H1 (cell line): ENCODE results near the gene TMEM151A. TPM values are rescaled to one million over a fixed set of nuclear protein-coding genes. Genes with fewer than 3 reads are reported as not detected.

ENCODE experiments used
- CTCF ChIA-PET: fragments of 300-600 bp; sonication (Branson Sonifier 250); formaldehyde crosslinking; loops from one replicate; lab custom pipeline; 2021; ENCODE audit not compliant: partially characterized antibody; lab: Charles Lee
- POLR2A ChIA-PET: fragments of 300-600 bp; sonication (Branson Sonifier 250); formaldehyde crosslinking; loops from one replicate; lab custom pipeline; 2021; ENCODE audit warnings: inconsistent platforms; ENCODE audit not compliant: partially characterized antibody; lab: Charles Lee
- DNase-seq, 2 experiments: peaks; one replicate each; pipeline versions ENCODE4 v3.0.0 to v3.0.0-alpha.2; 2010 to 2022; ENCODE audit warnings: low spot score in 2 of 2, low read depth in 1 of 2, mixed read lengths in 1 of 2
- FAIRE-seq: peaks from 2 replicates; lab custom pipeline; 2011; peaks lifted over from hg19 to GRCh38; lab: Jason Lieb, UNC
- H2AFZ ChIP-seq: 2 replicates; pipeline ENCODE4 v1.8.1; 2012; ENCODE audit warnings: low read length, inconsistent platforms
- H2AK5ac ChIP-seq: 2 replicates; pipeline ENCODE4 v1.6.1; 2013; ENCODE audit warnings: low read depth, low read length
- H2BK120ac ChIP-seq: replicated peaks from 2 replicates; pipeline ENCODE3; 2013; ENCODE audit warnings: low read depth, low read length, inconsistent platforms
- H2BK12ac ChIP-seq: 2 replicates; pipeline ENCODE4 v1.6.1; 2013; ENCODE audit warnings: low read depth, low read length
- H2BK15ac ChIP-seq: 2 replicates; pipeline ENCODE4 v1.6.1; 2013; ENCODE audit warnings: low read length
- H2BK20ac ChIP-seq: 2 replicates; pipeline ENCODE4 v1.6.1; 2013; ENCODE audit warnings: low read length
- H2BK5ac ChIP-seq: 2 replicates; pipeline ENCODE4 v1.6.1; 2013; ENCODE audit warnings: low read depth, low read length
- H3K14ac ChIP-seq: 2 replicates; pipeline ENCODE4 v1.6.1; 2013; ENCODE audit warnings: inconsistent platforms; ENCODE audit not compliant: insufficient read length
- H3K18ac ChIP-seq: 2 replicates; pipeline ENCODE4 v1.6.1; 2013; ENCODE audit warnings: low read length; ENCODE audit errors: extremely low read depth
- H3K23ac ChIP-seq: 2 replicates; pipeline ENCODE4 v1.6.1; 2013; ENCODE audit warnings: inconsistent platforms; ENCODE audit not compliant: insufficient read length
- H3K23me2 ChIP-seq: 2 replicates; pipeline ENCODE4 v1.6.1; 2013; ENCODE audit warnings: low read depth, low read length
- H3K27ac ChIP-seq: 2 replicates; pipeline ENCODE4 v1.6.1; 2011; ENCODE audit warnings: low read depth, low read length, inconsistent platforms
- H3K27me3 ChIP-seq, 4 experiments: replicated peaks in 1 of 4; 1 replicate in 1 of 4; 2 replicates in 3 of 4; pipeline versions ENCODE4 v1.6.1 to v1.8.1; 2011 to 2013; ENCODE audit warnings: low read length in 3 of 4, mild to moderate bottlenecking in 3 of 4, inconsistent platforms in 2 of 4, mixed read lengths in 2 of 4, moderate library complexity in 1 of 4; ENCODE audit not compliant: control insufficient read depth in 3 of 4, insufficient read depth in 3 of 4; ENCODE audit errors: extremely low read depth in 1 of 4
- H3K36me3 ChIP-seq, 4 experiments: 2 replicates each; pipeline versions ENCODE4 v1.6.1 to v1.8.1; 2011 to 2013; ENCODE audit warnings: mild to moderate bottlenecking in 4 of 4, low read length in 3 of 4, moderate library complexity in 2 of 4, control low read depth in 1 of 4, inconsistent platforms in 1 of 4; ENCODE audit not compliant: insufficient read depth in 4 of 4, control insufficient read depth in 2 of 4
- H3K4ac ChIP-seq: replicated peaks from 2 replicates; pipeline ENCODE3; 2013; ENCODE audit warnings: low read length, low read depth, mixed read lengths, inconsistent platforms; ENCODE audit not compliant: insufficient read length
- H3K4me1 ChIP-seq, 4 experiments: replicated peaks in 1 of 4; 1 replicate in 1 of 4; 2 replicates in 3 of 4; pipeline versions ENCODE4 v1.6.1 to v1.8.1; 2011 to 2013; ENCODE audit warnings: low read length in 3 of 4, inconsistent platforms in 2 of 4, mixed read lengths in 1 of 4; ENCODE audit not compliant: insufficient read depth in 4 of 4, control insufficient read depth in 3 of 4
- H3K4me2 ChIP-seq, 2 experiments: 2 replicates each; pipeline versions ENCODE4 v1.6.1 to v1.8.1; 2011 to 2013; ENCODE audit warnings: low read depth in 2 of 2, low read length in 2 of 2, control low read depth in 1 of 2, inconsistent platforms in 1 of 2, mild to moderate bottlenecking in 1 of 2; ENCODE audit not compliant: insufficient read depth in 1 of 2
- H3K4me3 ChIP-seq, 4 experiments: fragments of 200-600, 300-600 bp in 1 of 4; sonication (generic), shearing (Covaris generic), sonication (Bioruptor Twin) in 1 of 4; 2 replicates each; pipeline versions ENCODE4 v1.5.1 to v1.8.1; 2011 to 2016; ENCODE audit warnings: low read length in 4 of 4, low read depth in 3 of 4, control low read depth in 2 of 4, inconsistent platforms in 2 of 4, mild to moderate bottlenecking in 2 of 4, mixed read lengths in 1 of 4, moderate library complexity in 1 of 4; ENCODE audit not compliant: insufficient read depth in 2 of 4; ENCODE audit errors: extremely low read depth in 1 of 4
- H3K56ac ChIP-seq: replicated peaks from 2 replicates; pipeline ENCODE3; 2013; ENCODE audit warnings: low read depth, mild to moderate bottlenecking, mixed read lengths, low read length, inconsistent platforms; ENCODE audit not compliant: insufficient read length
- H3K79me1 ChIP-seq: 2 replicates; pipeline ENCODE4 v1.6.1; 2013; ENCODE audit warnings: low read depth, low read length, control low read depth
- H3K79me2 ChIP-seq, 2 experiments: 2 replicates each; pipeline versions ENCODE4 v1.6.1 to v1.8.1; 2012 to 2013; ENCODE audit warnings: low read length in 2 of 2, mild to moderate bottlenecking in 2 of 2, inconsistent platforms in 1 of 2; ENCODE audit not compliant: insufficient read depth in 2 of 2, control insufficient read depth in 1 of 2
- H3K9ac ChIP-seq, 4 experiments: replicated peaks in 1 of 4; 1 replicate in 1 of 4; 2 replicates in 3 of 4; pipeline versions ENCODE4 v1.6.1 to v1.8.1; 2011 to 2013; ENCODE audit warnings: low read depth in 3 of 4, low read length in 3 of 4, control low read depth in 2 of 4, mild to moderate bottlenecking in 2 of 4, moderate library complexity in 2 of 4, inconsistent platforms in 1 of 4; ENCODE audit errors: extremely low read depth in 1 of 4
- H3K9me3 ChIP-seq, 2 experiments: 2 replicates each; pipeline versions ENCODE4 v1.6.1 to v1.8.1; 2012 to 2013; ENCODE audit warnings: mild to moderate bottlenecking in 2 of 2, moderate library complexity in 2 of 2, control low read depth in 1 of 2, inconsistent platforms in 1 of 2, low read depth in 1 of 2, low read length in 1 of 2, mixed read lengths in 1 of 2; ENCODE audit not compliant: insufficient read depth in 2 of 2
- H4K20me1 ChIP-seq, 2 experiments: replicated peaks in 1 of 2; 2 replicates each; pipeline versions ENCODE3 to v1.8.1; 2011 to 2013; ENCODE audit warnings: inconsistent platforms in 2 of 2, low read length in 2 of 2, mild to moderate bottlenecking in 1 of 2; ENCODE audit not compliant: insufficient read depth in 2 of 2, control insufficient read depth in 1 of 2
- H4K5ac ChIP-seq: 2 replicates; pipeline ENCODE4 v1.6.1; 2013; ENCODE audit warnings: low read length, low read depth, mixed read lengths, inconsistent platforms; ENCODE audit not compliant: insufficient read length
- H4K8ac ChIP-seq: 2 replicates; pipeline ENCODE4 v1.8.0; 2013; ENCODE audit warnings: mild to moderate bottlenecking, moderate library complexity, low read length, inconsistent platforms; ENCODE audit not compliant: insufficient read depth; ENCODE audit errors: extremely low read depth
- H4K91ac ChIP-seq: replicated peaks from 2 replicates; pipeline ENCODE3; 2013; ENCODE audit warnings: low read length, mixed read lengths, inconsistent platforms; ENCODE audit not compliant: insufficient read length
- E2F6 ChIP-seq: IDR thresholded peaks from 2 replicates; pipeline ENCODE4 v1.6.1; 2012; ENCODE audit warnings: inconsistent platforms
- EGR1 ChIP-seq: IDR thresholded peaks from 2 replicates; pipeline ENCODE4 v1.6.1; 2011; ENCODE audit warnings: low read depth, low read length, borderline replicate concordance
- JUN ChIP-seq: IDR thresholded peaks from 2 replicates; pipeline ENCODE4 v1.6.1; 2011; ENCODE audit warnings: low read depth, mild to moderate bottlenecking, improper control_type of control experiment, low read length
- MAX ChIP-seq: IDR thresholded peaks from 2 replicates; pipeline ENCODE4 v1.6.1; 2012; ENCODE audit warnings: inconsistent platforms
- PHF8 ChIP-seq: fragments of 200-600 bp; sonication (generic); conservative IDR thresholded peaks from 2 replicates; pipeline ENCODE4 v1.7.1; 2012; ENCODE audit warnings: low read depth, mild to moderate bottlenecking, inconsistent platforms, low read length, moderate library complexity
- POLR2AphosphoS5 ChIP-seq: IDR thresholded peaks from 2 replicates; pipeline ENCODE4 v1.6.1; 2011; ENCODE audit warnings: low read depth, low read length
- TAF1 ChIP-seq: IDR thresholded peaks from 2 replicates; pipeline ENCODE4 v1.6.1; 2011; ENCODE audit warnings: mild to moderate bottlenecking, low read depth, low read length
- TEAD4 ChIP-seq: IDR thresholded peaks from 2 replicates; pipeline ENCODE4 v1.6.1; 2012; ENCODE audit warnings: low read depth, low read length, inconsistent platforms, mixed read lengths
- WGBS, 2 experiments: shearing (Covaris generic) in 1 of 2; methylation state at CpG; one replicate each; pipeline versions ENCODE4 v1.1.6 to v1.1.7; 2013 to 2015; ENCODE audit warnings: low lambda C conversion rate in 2 of 2, mixed read lengths in 2 of 2, inconsistent platforms in 1 of 2, low coverage in 1 of 2, missing lambda C conversion rate in 1 of 2; ENCODE audit not compliant: insufficient replicate concordance in 2 of 2, insufficient coverage in 1 of 2, insufficient read length in 1 of 2; ENCODE audit errors: extremely low coverage in 1 of 2, missing lambda C conversion rate in 1 of 2; 5-methylcytosine and 5-hydroxymethylcytosine counted together
- polyA plus RNA-seq, 7 experiments: library from polyadenylated mRNA; depleted of rRNA in 3 of 7; stranded (reverse) in 5 of 7; unstranded in 2 of 7; fragments of >200 nt in 5 of 7; fragments of 200-250 nt in 2 of 7; gene quantifications; 1 replicate in 5 of 7; 2 replicates in 1 of 7; 4 replicates in 1 of 7; pipeline versions ENCODE4 v1.2.1 to v1.2.3, GENCODE V29; 2011 to 2013; ENCODE audit warnings: missing spikeins in 2 of 7, mixed read lengths in 2 of 7
- total RNA-seq: library from RNA; stranded (reverse); fragmentation: NEBNext Ultra II Directional; extraction: Animal tissue kit (Norgen Biotek cat#: 25700); gene quantifications from 2 replicates; pipeline ENCODE4 v1.2.1, GENCODE V29; 2021

TMEM151A gene
- total and polyA plus RNA-seq, 2 of the 8 experiments (the other 6 are each of a cell fraction or from before 2014, with no cell fraction given) = 3.2 TPM

- H3K27me3 ChIP-seq = no peaks in the 10 kb centered on the region; a peak in 2 of 7 replicates
- WGBS, 2 experiments = 26% methylated on average over 21 of the region's 22 CpGs; no CpG with 5 or more reads in 1 of the 2 experiments
- peak within 1 kb of the TSS; percentile 48; the same call in 1 of the 2 replicates for H2BK20ac ChIP-seq
- peak within 1 kb of the TSS; percentile 1 to 62 (median 48); a peak in 7 of 8 replicates for H3K4me3 ChIP-seq
- H3K4me1 ChIP-seq = peaks cover 0 to 20% (median 14%) of the 10 kb centered on the region in 4 experiments; a peak in 6 of 7 replicates
- H3K79me1 ChIP-seq = 0 out of 2 replicates have a peak, but pooled peaks cover under 1% of the 10 kb centered on the region
- peak; percentile 94 for FAIRE-seq
- H2BK120ac ChIP-seq = no peak within 1 kb of the TSS
- H3K9me3 ChIP-seq = no peaks in the 10 kb centered on the region
- H2BK15ac ChIP-seq = peak within 1 kb of the TSS; percentile 98
- H4K91ac ChIP-seq = peak within 1 kb of the TSS; percentile 20
- 0 out of 2 replicates have a peak within 1 kb of the TSS, but pooled peaks have one; percentile 20 for H3K27ac ChIP-seq
- H3K14ac ChIP-seq = no peak within 1 kb of the TSS
- peak within 1 kb of the TSS; percentile 79; the same call in 1 of the 2 replicates for H4K8ac ChIP-seq
- H3K56ac ChIP-seq = no peak within 1 kb of the TSS
- H2AFZ ChIP-seq = peak within 1 kb of the TSS; percentile 27; the same call in 1 of the 2 replicates
- peak within 1 kb of the TSS; percentile 75; the same call in 1 of the 2 replicates for H2BK12ac ChIP-seq
- peak within 1 kb of the TSS; percentile 44 for H3K4ac ChIP-seq
- H3K36me3 ChIP-seq = peaks cover 0 to 5% (median 3%) of the 10 kb centered on the region in 4 experiments; a peak in 4 of 8 replicates
- peak in 1 of 2 experiments; percentile 77 for DNase-seq
- H4K5ac ChIP-seq = no peak within 1 kb of the TSS
- peak within 1 kb of the TSS in 1 of 4 experiments; percentile 29; a peak in 2 of 7 replicates for H3K9ac ChIP-seq
- peak within 1 kb of the TSS; percentile 78 for H3K18ac ChIP-seq
- H2BK5ac ChIP-seq = peak within 1 kb of the TSS; percentile 85; the same call in 1 of the 2 replicates
- peaks cover 0 to under 1% of the 10 kb centered on the region in 2 experiments for H4K20me1 ChIP-seq
- no peaks in the 10 kb centered on the region; the same call in 1 of the 2 replicates for H3K23me2 ChIP-seq
- H3K23ac ChIP-seq = no peak within 1 kb of the TSS
- CTCF ChIA-PET = interaction anchor here (0.6 to 8.7 kb wide), 15 partner anchors 9 to 730 kb away, joined by 3 to 242 read pairs (median 9); partner anchors contain the start of genes BRMS1, CD248 and YIF1A
- H3K4me2 ChIP-seq = peak within 1 kb of the TSS; percentile 68 to 81
- POLR2A ChIA-PET = interaction anchor here (0.6 to 8.5 kb wide), 12 partner anchors 10 to 69 kb away, joined by 3 to 61 read pairs (median 7); partner anchors contain the start of genes B4GAT1, BRMS1 and CD248
- peak within 1 kb of the TSS; percentile 93; the same call in 1 of the 2 replicates for H2AK5ac ChIP-seq
- no peaks in the 10 kb centered on the region for H3K79me2 ChIP-seq
- TF ChIP-seq EGR1 = peak; percentile 42; the same call in 1 of the 2 replicates
- TF ChIP-seq MAX = peak; percentile 72; the same call in 1 of the 2 replicates
- TF ChIP-seq JUN = 0 out of 2 replicates have a peak, but pooled peaks have one; percentile 40
- TF ChIP-seq POLR2AphosphoS5 = peak; percentile 56; the same call in 1 of the 2 replicates
- peak; percentile 49 for TF ChIP-seq E2F6
- TF ChIP-seq TAF1 = 0 out of 2 replicates have a peak, but pooled peaks have one; percentile 3
- TF ChIP-seq TEAD4 = no peak
- TF ChIP-seq PHF8 = no peak
Measured at GRCh38 chr11:66336234-66337102, 44.8 kb downstream of the TMEM151A start, which contains the start of gene RIN1. Gene RIN1, minus strand, starts transcription at chr11:66336434. Its CDS starts 32 bp downstream, at chr11:66336402.
